H1 (cell line): ENCODE results near the gene NDUFAB1. TPM values are rescaled to one million over a fixed set of nuclear protein-coding genes. Genes with fewer than 3 reads are reported as not detected.

ENCODE experiments used
- CTCF ChIA-PET: fragments of 300-600 bp; sonication (Branson Sonifier 250); formaldehyde crosslinking; loops from one replicate; lab custom pipeline; 2021; ENCODE audit not compliant: partially characterized antibody; lab: Charles Lee
- POLR2A ChIA-PET: fragments of 300-600 bp; sonication (Branson Sonifier 250); formaldehyde crosslinking; loops from one replicate; lab custom pipeline; 2021; ENCODE audit warnings: inconsistent platforms; ENCODE audit not compliant: partially characterized antibody; lab: Charles Lee
- DNase-seq, 2 experiments: peaks; one replicate each; pipeline versions ENCODE4 v3.0.0 to v3.0.0-alpha.2; 2010 to 2022; ENCODE audit warnings: low spot score in 2 of 2, low read depth in 1 of 2, mixed read lengths in 1 of 2
- FAIRE-seq: peaks from 2 replicates; lab custom pipeline; 2011; peaks lifted over from hg19 to GRCh38; lab: Jason Lieb, UNC
- H2AFZ ChIP-seq: 2 replicates; pipeline ENCODE4 v1.8.1; 2012; ENCODE audit warnings: low read length, inconsistent platforms
- H2AK5ac ChIP-seq: 2 replicates; pipeline ENCODE4 v1.6.1; 2013; ENCODE audit warnings: low read depth, low read length
- H2BK120ac ChIP-seq: replicated peaks from 2 replicates; pipeline ENCODE3; 2013; ENCODE audit warnings: low read depth, low read length, inconsistent platforms
- H2BK12ac ChIP-seq: 2 replicates; pipeline ENCODE4 v1.6.1; 2013; ENCODE audit warnings: low read depth, low read length
- H2BK15ac ChIP-seq: 2 replicates; pipeline ENCODE4 v1.6.1; 2013; ENCODE audit warnings: low read length
- H2BK20ac ChIP-seq: 2 replicates; pipeline ENCODE4 v1.6.1; 2013; ENCODE audit warnings: low read length
- H2BK5ac ChIP-seq: 2 replicates; pipeline ENCODE4 v1.6.1; 2013; ENCODE audit warnings: low read depth, low read length
- H3K14ac ChIP-seq: 2 replicates; pipeline ENCODE4 v1.6.1; 2013; ENCODE audit warnings: inconsistent platforms; ENCODE audit not compliant: insufficient read length
- H3K18ac ChIP-seq: 2 replicates; pipeline ENCODE4 v1.6.1; 2013; ENCODE audit warnings: low read length; ENCODE audit errors: extremely low read depth
- H3K23ac ChIP-seq: 2 replicates; pipeline ENCODE4 v1.6.1; 2013; ENCODE audit warnings: inconsistent platforms; ENCODE audit not compliant: insufficient read length
- H3K23me2 ChIP-seq: 2 replicates; pipeline ENCODE4 v1.6.1; 2013; ENCODE audit warnings: low read depth, low read length
- H3K27ac ChIP-seq: 2 replicates; pipeline ENCODE4 v1.6.1; 2011; ENCODE audit warnings: low read depth, low read length, inconsistent platforms
- H3K27me3 ChIP-seq, 4 experiments: replicated peaks in 1 of 4; 1 replicate in 1 of 4; 2 replicates in 3 of 4; pipeline versions ENCODE4 v1.6.1 to v1.8.1; 2011 to 2013; ENCODE audit warnings: low read length in 3 of 4, mild to moderate bottlenecking in 3 of 4, inconsistent platforms in 2 of 4, mixed read lengths in 2 of 4, moderate library complexity in 1 of 4; ENCODE audit not compliant: control insufficient read depth in 3 of 4, insufficient read depth in 3 of 4; ENCODE audit errors: extremely low read depth in 1 of 4
- H3K36me3 ChIP-seq, 4 experiments: 2 replicates each; pipeline versions ENCODE4 v1.6.1 to v1.8.1; 2011 to 2013; ENCODE audit warnings: mild to moderate bottlenecking in 4 of 4, low read length in 3 of 4, moderate library complexity in 2 of 4, control low read depth in 1 of 4, inconsistent platforms in 1 of 4; ENCODE audit not compliant: insufficient read depth in 4 of 4, control insufficient read depth in 2 of 4
- H3K4ac ChIP-seq: replicated peaks from 2 replicates; pipeline ENCODE3; 2013; ENCODE audit warnings: low read length, low read depth, mixed read lengths, inconsistent platforms; ENCODE audit not compliant: insufficient read length
- H3K4me1 ChIP-seq, 4 experiments: replicated peaks in 1 of 4; 1 replicate in 1 of 4; 2 replicates in 3 of 4; pipeline versions ENCODE4 v1.6.1 to v1.8.1; 2011 to 2013; ENCODE audit warnings: low read length in 3 of 4, inconsistent platforms in 2 of 4, mixed read lengths in 1 of 4; ENCODE audit not compliant: insufficient read depth in 4 of 4, control insufficient read depth in 3 of 4
- H3K4me2 ChIP-seq, 2 experiments: 2 replicates each; pipeline versions ENCODE4 v1.6.1 to v1.8.1; 2011 to 2013; ENCODE audit warnings: low read depth in 2 of 2, low read length in 2 of 2, control low read depth in 1 of 2, inconsistent platforms in 1 of 2, mild to moderate bottlenecking in 1 of 2; ENCODE audit not compliant: insufficient read depth in 1 of 2
- H3K4me3 ChIP-seq, 4 experiments: fragments of 200-600, 300-600 bp in 1 of 4; sonication (generic), shearing (Covaris generic), sonication (Bioruptor Twin) in 1 of 4; 2 replicates each; pipeline versions ENCODE4 v1.5.1 to v1.8.1; 2011 to 2016; ENCODE audit warnings: low read length in 4 of 4, low read depth in 3 of 4, control low read depth in 2 of 4, inconsistent platforms in 2 of 4, mild to moderate bottlenecking in 2 of 4, mixed read lengths in 1 of 4, moderate library complexity in 1 of 4; ENCODE audit not compliant: insufficient read depth in 2 of 4; ENCODE audit errors: extremely low read depth in 1 of 4
- H3K56ac ChIP-seq: replicated peaks from 2 replicates; pipeline ENCODE3; 2013; ENCODE audit warnings: low read depth, mild to moderate bottlenecking, mixed read lengths, low read length, inconsistent platforms; ENCODE audit not compliant: insufficient read length
- H3K79me1 ChIP-seq: 2 replicates; pipeline ENCODE4 v1.6.1; 2013; ENCODE audit warnings: low read depth, low read length, control low read depth
- H3K79me2 ChIP-seq, 2 experiments: 2 replicates each; pipeline versions ENCODE4 v1.6.1 to v1.8.1; 2012 to 2013; ENCODE audit warnings: low read length in 2 of 2, mild to moderate bottlenecking in 2 of 2, inconsistent platforms in 1 of 2; ENCODE audit not compliant: insufficient read depth in 2 of 2, control insufficient read depth in 1 of 2
- H3K9ac ChIP-seq, 4 experiments: replicated peaks in 1 of 4; 1 replicate in 1 of 4; 2 replicates in 3 of 4; pipeline versions ENCODE4 v1.6.1 to v1.8.1; 2011 to 2013; ENCODE audit warnings: low read depth in 3 of 4, low read length in 3 of 4, control low read depth in 2 of 4, mild to moderate bottlenecking in 2 of 4, moderate library complexity in 2 of 4, inconsistent platforms in 1 of 4; ENCODE audit errors: extremely low read depth in 1 of 4
- H3K9me3 ChIP-seq, 2 experiments: 2 replicates each; pipeline versions ENCODE4 v1.6.1 to v1.8.1; 2012 to 2013; ENCODE audit warnings: mild to moderate bottlenecking in 2 of 2, moderate library complexity in 2 of 2, control low read depth in 1 of 2, inconsistent platforms in 1 of 2, low read depth in 1 of 2, low read length in 1 of 2, mixed read lengths in 1 of 2; ENCODE audit not compliant: insufficient read depth in 2 of 2
- H4K20me1 ChIP-seq, 2 experiments: replicated peaks in 1 of 2; 2 replicates each; pipeline versions ENCODE3 to v1.8.1; 2011 to 2013; ENCODE audit warnings: inconsistent platforms in 2 of 2, low read length in 2 of 2, mild to moderate bottlenecking in 1 of 2; ENCODE audit not compliant: insufficient read depth in 2 of 2, control insufficient read depth in 1 of 2
- H4K5ac ChIP-seq: 2 replicates; pipeline ENCODE4 v1.6.1; 2013; ENCODE audit warnings: low read length, low read depth, mixed read lengths, inconsistent platforms; ENCODE audit not compliant: insufficient read length
- H4K8ac ChIP-seq: 2 replicates; pipeline ENCODE4 v1.8.0; 2013; ENCODE audit warnings: mild to moderate bottlenecking, moderate library complexity, low read length, inconsistent platforms; ENCODE audit not compliant: insufficient read depth; ENCODE audit errors: extremely low read depth
- H4K91ac ChIP-seq: replicated peaks from 2 replicates; pipeline ENCODE3; 2013; ENCODE audit warnings: low read length, mixed read lengths, inconsistent platforms; ENCODE audit not compliant: insufficient read length
- EP300 ChIP-seq, 2 experiments: IDR thresholded peaks; 1 replicate in 1 of 2; 2 replicates in 1 of 2; pipeline ENCODE4 v1.6.1; 2011 to 2012; ENCODE audit warnings: low read depth in 2 of 2, low read length in 2 of 2, mild to moderate bottlenecking in 2 of 2, borderline replicate concordance in 1 of 2, inconsistent platforms in 1 of 2, moderate library complexity in 1 of 2
- GABPA ChIP-seq: IDR thresholded peaks from 2 replicates; pipeline ENCODE4 v1.6.1; 2011; ENCODE audit warnings: mild to moderate bottlenecking, low read length, moderate library complexity, borderline replicate concordance; ENCODE audit not compliant: insufficient read depth
- KDM5A ChIP-seq: fragments of 200-600 bp; IDR thresholded peaks from 2 replicates; pipeline ENCODE4 v1.7.1; 2012; ENCODE audit warnings: mild to moderate bottlenecking, low read length, inconsistent platforms, mixed read lengths
- NRF1 ChIP-seq: IDR thresholded peaks from 2 replicates; pipeline ENCODE4 v1.6.1; 2011; ENCODE audit warnings: mild to moderate bottlenecking, low read depth, low read length, improper control_type of control experiment
- PHF8 ChIP-seq: fragments of 200-600 bp; sonication (generic); conservative IDR thresholded peaks from 2 replicates; pipeline ENCODE4 v1.7.1; 2012; ENCODE audit warnings: low read depth, mild to moderate bottlenecking, inconsistent platforms, low read length, moderate library complexity
- POLR2AphosphoS5 ChIP-seq: IDR thresholded peaks from 2 replicates; pipeline ENCODE4 v1.6.1; 2011; ENCODE audit warnings: low read depth, low read length
- POU5F1 ChIP-seq: IDR thresholded peaks from 2 replicates; pipeline ENCODE4 v1.6.1; 2011; ENCODE audit warnings: low read depth, mild to moderate bottlenecking, low read length, moderate library complexity
- RFX5 ChIP-seq: IDR thresholded peaks from 2 replicates; pipeline ENCODE4 v1.6.1; 2011; ENCODE audit warnings: low read depth, low read length, improper control_type of control experiment, borderline replicate concordance
- SP1 ChIP-seq: IDR thresholded peaks from 2 replicates; pipeline ENCODE4 v1.6.1; 2011; ENCODE audit warnings: low read depth, low read length
- SP4 ChIP-seq: IDR thresholded peaks from 2 replicates; pipeline ENCODE4 v1.6.1; 2012; ENCODE audit warnings: low read length, inconsistent platforms
- YY1 ChIP-seq: IDR thresholded peaks from 2 replicates; pipeline ENCODE4 v1.6.1; 2011; ENCODE audit warnings: low read depth, mild to moderate bottlenecking, low read length
- WGBS, 2 experiments: shearing (Covaris generic) in 1 of 2; methylation state at CpG; one replicate each; pipeline versions ENCODE4 v1.1.6 to v1.1.7; 2013 to 2015; ENCODE audit warnings: low lambda C conversion rate in 2 of 2, mixed read lengths in 2 of 2, inconsistent platforms in 1 of 2, low coverage in 1 of 2, missing lambda C conversion rate in 1 of 2; ENCODE audit not compliant: insufficient replicate concordance in 2 of 2, insufficient coverage in 1 of 2, insufficient read length in 1 of 2; ENCODE audit errors: extremely low coverage in 1 of 2, missing lambda C conversion rate in 1 of 2; 5-methylcytosine and 5-hydroxymethylcytosine counted together
- polyA plus RNA-seq, 7 experiments: library from polyadenylated mRNA; depleted of rRNA in 3 of 7; stranded (reverse) in 5 of 7; unstranded in 2 of 7; fragments of >200 nt in 5 of 7; fragments of 200-250 nt in 2 of 7; gene quantifications; 1 replicate in 5 of 7; 2 replicates in 1 of 7; 4 replicates in 1 of 7; pipeline versions ENCODE4 v1.2.1 to v1.2.3, GENCODE V29; 2011 to 2013; ENCODE audit warnings: missing spikeins in 2 of 7, mixed read lengths in 2 of 7
- total RNA-seq: library from RNA; stranded (reverse); fragmentation: NEBNext Ultra II Directional; extraction: Animal tissue kit (Norgen Biotek cat#: 25700); gene quantifications from 2 replicates; pipeline ENCODE4 v1.2.1, GENCODE V29; 2021
- TF ChIP-seq, protein P1 (sequence below), 3 experiments: IDR thresholded peaks; 1 replicate in 2 of 3; 2 replicates in 1 of 3; pipeline versions ENCODE4 v1.5.1 to v1.6.1; 2011; ENCODE audit warnings: low read length in 3 of 3, mild to moderate bottlenecking in 3 of 3, inconsistent platforms in 2 of 3, low read depth in 1 of 3, moderate library complexity in 1 of 3; ENCODE audit not compliant: insufficient read depth in 1 of 3; ENCODE audit errors: control extremely low read depth in 1 of 3

Gene NDUFAB1
- total and polyA plus RNA-seq, 2 of the 8 experiments (the other 6 are each of a cell fraction or from before 2014, with no cell fraction given), result 135 to 294 TPM

GRCh38 chr16:23571895-23572294 lies 24.2 kb downstream of the NDUFAB1 start:
- Histone ChIP-seq H3K79me1 (no peaks in the 10 kb centered on the region; the same call in 1 of the 2 replicates), H3K4me2 (no peak overlapping the region), H3K23me2 (no peaks in the 10 kb centered on the region), H3K4me3 (no peak overlapping the region), H3K36me3 (peaks cover 22 to 56% (median 36%) of the 10 kb centered on the region in 4 experiments), H3K14ac (no peak overlapping the region), H2BK20ac (no peak overlapping the region), H4K91ac (no peak overlapping the region), H2AK5ac (no peak overlapping the region), H3K18ac (no peak overlapping the region), H2BK5ac (no peak overlapping the region), H3K56ac (no peak overlapping the region), H3K79me2 (no peaks in the 10 kb centered on the region), H3K23ac (no peak overlapping the region), H4K5ac (no peak overlapping the region), H4K8ac (no peak overlapping the region), H3K4me1 (no peaks in the 10 kb centered on the region), H2AFZ (no peak overlapping the region), H3K27ac (no peak overlapping the region), H2BK120ac (no peak overlapping the region), H2BK15ac (no peak overlapping the region), H3K27me3 (no peaks in the 10 kb centered on the region), H3K9ac (no peak overlapping the region; a peak in 1 of 7 replicates), H4K20me1 (peaks cover 2 to 4% of the 10 kb centered on the region in 2 experiments), H3K4ac (no peak overlapping the region), H3K9me3 (no peaks in the 10 kb centered on the region), H2BK12ac (no peak overlapping the region)
- CTCF ChIA-PET, result no interaction called here
- POLR2A ChIA-PET, result interaction anchor here (0.6 to 6.8 kb wide), 5 partner anchors 13 to 105 kb away, joined by 3 to 38 read pairs (median 3); partner anchors contain the start of genes EARS2 and UBFD1
- FAIRE-seq (no peak), DNase-seq (no peak)
- TF ChIP-seq NRF1 (no peak), KDM5A (no peak), POU5F1 (no peak), SP1 (no peak), GABPA (no peak), POLR2AphosphoS5 (no peak), EP300 (IDR thresholded peaks at IDR 0.05; ENCODE audit: borderline replicate concordance in 1 of 2, low read depth in 2 of 2, low read length in 2 of 2) (no peak), PHF8 (no peak), SP4 (no peak), YY1 (no peak), RFX5 (no peak)
- TF ChIP-seq, protein P1, sequence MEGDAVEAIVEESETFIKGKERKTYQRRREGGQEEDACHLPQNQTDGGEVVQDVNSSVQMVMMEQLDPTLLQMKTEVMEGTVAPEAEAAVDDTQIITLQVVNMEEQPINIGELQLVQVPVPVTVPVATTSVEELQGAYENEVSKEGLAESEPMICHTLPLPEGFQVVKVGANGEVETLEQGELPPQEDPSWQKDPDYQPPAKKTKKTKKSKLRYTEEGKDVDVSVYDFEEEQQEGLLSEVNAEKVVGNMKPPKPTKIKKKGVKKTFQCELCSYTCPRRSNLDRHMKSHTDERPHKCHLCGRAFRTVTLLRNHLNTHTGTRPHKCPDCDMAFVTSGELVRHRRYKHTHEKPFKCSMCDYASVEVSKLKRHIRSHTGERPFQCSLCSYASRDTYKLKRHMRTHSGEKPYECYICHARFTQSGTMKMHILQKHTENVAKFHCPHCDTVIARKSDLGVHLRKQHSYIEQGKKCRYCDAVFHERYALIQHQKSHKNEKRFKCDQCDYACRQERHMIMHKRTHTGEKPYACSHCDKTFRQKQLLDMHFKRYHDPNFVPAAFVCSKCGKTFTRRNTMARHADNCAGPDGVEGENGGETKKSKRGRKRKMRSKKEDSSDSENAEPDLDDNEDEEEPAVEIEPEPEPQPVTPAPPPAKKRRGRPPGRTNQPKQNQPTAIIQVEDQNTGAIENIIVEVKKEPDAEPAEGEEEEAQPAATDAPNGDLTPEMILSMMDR (IDR thresholded peaks at IDR 0.05; ENCODE audit: control extremely low read depth in 1 of 3, insufficient read depth in 1 of 3, low read depth in 1 of 3, low read length in 3 of 3), result no peak
- WGBS, 2 experiments, result 95% methylated on average over 5 of the region's 5 CpGs; no CpG with 5 or more reads in 1 of the 2 experiments
